Measurements from ENCODE around the gene CTSZ. TPM values are rescaled to one million over a fixed set of nuclear protein-coding genes. Genes with fewer than 3 reads are reported as not detected.

CTSZ gene
- total and polyA plus RNA-seq, 10 of the 15 experiments (the other 5 are each of a cell fraction or from before 2014, with no cell fraction given) = 6.0 to 301 (median 154) TPM

DNA sequence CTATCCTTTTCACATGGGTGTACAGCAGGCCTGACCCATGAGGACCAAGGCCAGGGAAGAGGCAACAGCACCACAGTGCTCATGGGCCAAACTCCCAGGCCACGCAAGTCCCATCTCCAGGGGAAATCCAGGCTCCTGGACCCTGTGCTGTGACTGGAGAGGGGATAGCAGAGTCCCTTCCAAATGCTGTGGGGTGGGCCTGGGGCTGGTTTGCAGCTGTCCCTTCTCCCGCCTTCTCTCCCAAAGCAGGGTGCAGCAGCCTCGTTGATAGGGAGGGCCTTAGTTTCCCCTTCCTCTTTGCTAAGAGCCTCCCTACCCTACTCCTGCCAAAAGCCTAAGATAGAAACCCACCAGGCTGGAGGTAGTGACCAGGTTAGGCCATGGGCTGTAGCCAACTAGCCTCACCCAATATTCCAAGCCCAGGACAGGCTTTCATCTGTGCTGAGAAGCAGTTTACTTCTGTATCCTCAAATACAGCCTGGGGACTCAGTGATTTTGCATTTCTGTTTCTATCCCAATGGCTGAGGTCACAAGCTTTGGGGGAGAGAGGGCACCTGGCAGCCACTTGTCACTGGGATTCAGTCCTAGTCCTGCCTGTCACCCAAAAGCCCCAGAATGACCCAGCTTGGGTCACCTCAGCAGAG is 1.4 kb downstream of the CTSZ start:
- BruUV-seq (replicated peaks) = TSS peak; percentile 53

More for the DNA sequence above, 1.4 kb downstream of the CTSZ start:
- H3K27ac ChIP-seq (ENCODE audit: control insufficient read depth, insufficient read depth) = peak overlapping the region; percentile 95
- ChIA-PET POLR2A (interaction anchor here (0.6 to 1.7 kb wide), 5 partner anchors 24 to 98 kb away, joined by 3 to 5 read pairs (median 4); partner anchors contain the start of genes ATP5F1E and NELFCD), SMC1A (ENCODE audit: uncharacterized antibody, unreplicated experiment) (interaction anchor here (0.6 to 2.0 kb wide), 8 partner anchors 21 to 121 kb away, joined by 3 to 14 read pairs (median 5); partner anchors contain the start of gene ATP5F1E), CTCF (no interaction called here), RAD21 (ENCODE audit: unreplicated experiment) (interaction anchor here (0.8 to 2.3 kb wide), 8 partner anchors 23 to 116 kb away, joined by 3 to 11 read pairs (median 3); partner anchors contain the start of gene ATP5F1E)
- 0 out of 2 replicates have a peak, but pooled peaks have one; percentile 6 for TF ChIP-seq CREM (IDR thresholded peaks at IDR 0.05; ENCODE audit: low read depth)
- TF ChIP-seq, protein P1, sequence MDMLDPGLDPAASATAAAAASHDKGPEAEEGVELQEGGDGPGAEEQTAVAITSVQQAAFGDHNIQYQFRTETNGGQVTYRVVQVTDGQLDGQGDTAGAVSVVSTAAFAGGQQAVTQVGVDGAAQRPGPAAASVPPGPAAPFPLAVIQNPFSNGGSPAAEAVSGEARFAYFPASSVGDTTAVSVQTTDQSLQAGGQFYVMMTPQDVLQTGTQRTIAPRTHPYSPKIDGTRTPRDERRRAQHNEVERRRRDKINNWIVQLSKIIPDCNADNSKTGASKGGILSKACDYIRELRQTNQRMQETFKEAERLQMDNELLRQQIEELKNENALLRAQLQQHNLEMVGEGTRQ (IDR thresholded peaks at IDR 0.05; ENCODE audit: borderline replicate concordance, low read depth, low read length) = no peak
- H3K4me1 ChIP-seq (ENCODE audit: control insufficient read depth, insufficient read depth, low read length) = peaks cover 35% of the 10 kb centered on the region
- no peak overlapping the region for H2AFZ ChIP-seq (ENCODE audit: control insufficient read depth, low read depth, low read length)
- DNase-seq (ENCODE audit: low read depth, low spot score) (no peak), FAIRE-seq (no peak), ATAC-seq (no peak)
- H3K4me3 ChIP-seq = peak overlapping the region; percentile 92
- H3K79me2 ChIP-seq (ENCODE audit: control insufficient read depth, insufficient read depth, low read length) = peaks cover 56% of the 10 kb centered on the region
- 0 out of 2 replicates have a peak, but pooled peaks cover 2% of the 10 kb centered on the region for H4K20me1 ChIP-seq (ENCODE audit: control insufficient read depth, insufficient read depth)
- no peaks in the 10 kb centered on the region for H3K27me3 ChIP-seq (replicated peaks in 1 of 2; ENCODE audit: control insufficient read depth in 2 of 2, insufficient read depth in 2 of 2, low read length in 1 of 2)
- 10% methylated on average over 3 of the region's 3 CpGs for WGBS (ENCODE audit: insufficient coverage, insufficient replicate concordance, low lambda C conversion rate, missing lambda C conversion rate)
- H3K9me3 ChIP-seq (replicated peaks; ENCODE audit: control insufficient read depth, insufficient read depth, low read length) = no peaks in the 10 kb centered on the region
- peaks cover 16 to 24% of the 10 kb centered on the region in 2 experiments for H3K36me3 ChIP-seq (ENCODE audit: control insufficient read depth in 2 of 2, insufficient read depth in 2 of 2, low read length in 1 of 2)
- in situ Hi-C loops (cut with MboI) = loop anchor here (10.0 kb wide), 2 partner anchors 551 to 1611 kb away; partner anchors contain the start of gene RBM38
- peak overlapping the region; percentile 92 for H3K9ac ChIP-seq (ENCODE audit: control insufficient read depth, insufficient read depth, low read length)
- intact Hi-C loops (cut with micrococcal nuclease; ENCODE audit: unreplicated experiment) = loop anchor here (2.0 kb wide), 2 partner anchors 21 to 115 kb away; no protein-coding TSS in a partner anchor
- H3K4me2 ChIP-seq (ENCODE audit: control insufficient read depth, insufficient read depth) = peak overlapping the region; percentile 53

Measured in GM12878 (cell line).